Colonic mucosa (tissue), 4 donors: ENCODE results near the gene SLC25A34. TPM values are rescaled to one million over a fixed set of nuclear protein-coding genes. Genes with fewer than 3 reads are reported as not detected.
"Not testable (repeated sequence)": the region's sequence is repeated elsewhere in the genome, so short reads cannot be mapped to it uniquely, and the experiment has no call there.

ENCODE experiments used
- DNase-seq: peaks from one replicate; pipeline ENCODE4 v3.0.0-alpha.2; 2020
- H3K27ac ChIP-seq: fragments of 200-600 bp; one replicate; pipeline ENCODE4 v1.8.0; 2021
- H3K27me3 ChIP-seq: fragments of 200-600 bp; one replicate; pipeline ENCODE4 v1.8.0; 2021
- H3K36me3 ChIP-seq: fragments of 200-600 bp; one replicate; pipeline ENCODE4 v1.8.0; 2021
- H3K4me1 ChIP-seq: fragments of 200-600 bp; one replicate; pipeline ENCODE4 v1.8.0; 2021; ENCODE audit warnings: mild to moderate bottlenecking
- H3K4me3 ChIP-seq: fragments of 200-600 bp; one replicate; pipeline ENCODE4 v1.8.0; 2021
- H3K9ac ChIP-seq, 2 donors: one replicate each; pipeline ENCODE4 v1.7.0; 2013; ENCODE audit warnings: control low read depth in 2 of 2, low read depth in 2 of 2, low read length in 2 of 2
- H3K9me3 ChIP-seq: fragments of 200-600 bp; one replicate; pipeline ENCODE4 v1.8.0; 2021
- CTCF ChIP-seq: fragments of 200-600 bp; IDR thresholded peaks from one replicate; pipeline ENCODE4 v1.8.0; 2022; ENCODE audit warnings: antibody characterized with exemption, mild to moderate bottlenecking
- intact Hi-C: fragments of 100-400 bp; cut with DNase I; formaldehyde crosslinking; loops from one replicate; pipeline ENCODE4 v1.14.1; 2022
- total RNA-seq, 2 donors: library from RNA; stranded (reverse); fragmentation: NEBNext Ultra II Directional in 1 of 2; extraction: Animal tissue kit (Norgen Biotek cat#: 25700) in 1 of 2; gene quantifications; one replicate each; pipeline ENCODE4 v1.2.1, GENCODE V29; 2021
- donor health status: healthy.
- donor health status: DM: no; HTN: no; CAD: no.
- donor health status: DM: no; HTN: no; CAD: no.

SLC25A34 gene
- total RNA-seq, 2 donors from 2014 or later = 3.2 to 16.0 TPM

GRCh38 chr1:15693371-15693770 is 42.7 kb upstream of the SLC25A34 start:
- TF ChIP-seq CTCF = no peak
- peaks cover 4% of the 10 kb centered on the region for H3K4me1 ChIP-seq
- no peaks in the 10 kb centered on the region for H3K27me3 ChIP-seq
- no peak for DNase-seq
- H3K9me3 ChIP-seq = no peaks in the 10 kb centered on the region
- H3K9ac ChIP-seq = no peak overlapping the region
- no peak overlapping the region for H3K27ac ChIP-seq
- no peaks in the 10 kb centered on the region for H3K36me3 ChIP-seq
- intact Hi-C loops = no loop called here
- no peak overlapping the region for H3K4me3 ChIP-seq

GRCh38 chr1:15696956-15697521 is 39.0 kb upstream of the SLC25A34 start:
- no peak for DNase-seq
- Histone ChIP-seq H3K9me3 (no peaks in the 10 kb centered on the region), H3K27ac (peak overlapping the region; percentile 61), H3K36me3 (no peaks in the 10 kb centered on the region), H3K4me3 (no peak overlapping the region), H3K4me1 (peaks cover 4% of the 10 kb centered on the region), H3K27me3 (no peaks in the 10 kb centered on the region), H3K9ac (no peak overlapping the region)
- intact Hi-C loops = no loop called here
- TF ChIP-seq CTCF = no peak

GRCh38 chr1:15698201-15698600 is 37.9 kb upstream of the SLC25A34 start:
- no peak for DNase-seq
- no peak overlapping the region for H3K27ac ChIP-seq
- H3K9ac ChIP-seq = no peak overlapping the region
- intact Hi-C loops = no loop called here
- H3K27me3 ChIP-seq = no peaks in the 10 kb centered on the region
- peaks cover 9% of the 10 kb centered on the region for H3K4me1 ChIP-seq
- H3K4me3 ChIP-seq = no peak overlapping the region
- no peaks in the 10 kb centered on the region for H3K9me3 ChIP-seq
- H3K36me3 ChIP-seq = no peaks in the 10 kb centered on the region
- no peak for TF ChIP-seq CTCF

- H3K9ac ChIP-seq, H3K9me3 ChIP-seq, intact Hi-C loops, H3K27me3 ChIP-seq, DNase-seq, H3K4me3 ChIP-seq, H3K27ac ChIP-seq, H3K36me3 ChIP-seq: not testable (repeated sequence)
- peaks cover 11% of the 10 kb centered on the region for H3K4me1 ChIP-seq
These were observed 36.7 kb upstream of the SLC25A34 start for GRCh38 chr1:15699321-15699720.

GRCh38 chr1:15700508-15700907 is 35.5 kb upstream of the SLC25A34 start:
- Histone ChIP-seq H3K9me3 (no peaks in the 10 kb centered on the region), H3K27ac (no peak overlapping the region), H3K4me3 (no peak overlapping the region), H3K27me3 (no peaks in the 10 kb centered on the region), H3K36me3 (no peaks in the 10 kb centered on the region), H3K9ac (no peak overlapping the region), H3K4me1 (peaks cover 11% of the 10 kb centered on the region)
- no peak for DNase-seq
- intact Hi-C loops = no loop called here
- TF ChIP-seq CTCF = no peak

GRCh38 chr1:15701784-15702183 is 34.3 kb upstream of the SLC25A34 start:
- H3K4me3 ChIP-seq = no peak overlapping the region
- no peak for DNase-seq
- peaks cover 11% of the 10 kb centered on the region for H3K4me1 ChIP-seq
- H3K9ac ChIP-seq = no peak overlapping the region
- H3K36me3 ChIP-seq = no peaks in the 10 kb centered on the region
- intact Hi-C loops = no loop called here
- no peak overlapping the region for H3K27ac ChIP-seq
- no peaks in the 10 kb centered on the region for H3K9me3 ChIP-seq
- TF ChIP-seq CTCF = no peak
- no peaks in the 10 kb centered on the region for H3K27me3 ChIP-seq
